HCEC 1CT (cell line): ENCODE measurements around the gene HOXB3.

ENCODE experiments used
- DNase-seq: peaks from one replicate; pipeline ENCODE4 v3.0.0-alpha.2; 2017

Gene HOXB3

GRCh38 chr17:48596735-48597527 lies 6.9 kb upstream of the HOXB3 start:
- peak; percentile 41 for DNase-seq

GRCh38 chr17:48596000-48596734 lies 6.1 kb upstream of the HOXB3 start:
- no peak for DNase-seq

GRCh38 chr17:48595278-48595999 lies 5.4 kb upstream of the HOXB3 start:
- DNase-seq: no peak

- DNase-seq: no peak
Measured at GRCh38 chr17:48594538-48595277, 4.7 kb upstream of the HOXB3 start.

- DNase-seq: peak; percentile 88
Measured at GRCh38 chr17:48593840-48594537, 3.9 kb upstream of the HOXB3 start.

GRCh38 chr17:48593126-48593829 lies 3.2 kb upstream of the HOXB3 start, which contains the start of gene HOXB5:
Gene HOXB5, minus strand, starts transcription at chr17:48593779. Its CDS starts 97 bp downstream, at chr17:48593682.
- peak; percentile 58 for DNase-seq

DNA sequence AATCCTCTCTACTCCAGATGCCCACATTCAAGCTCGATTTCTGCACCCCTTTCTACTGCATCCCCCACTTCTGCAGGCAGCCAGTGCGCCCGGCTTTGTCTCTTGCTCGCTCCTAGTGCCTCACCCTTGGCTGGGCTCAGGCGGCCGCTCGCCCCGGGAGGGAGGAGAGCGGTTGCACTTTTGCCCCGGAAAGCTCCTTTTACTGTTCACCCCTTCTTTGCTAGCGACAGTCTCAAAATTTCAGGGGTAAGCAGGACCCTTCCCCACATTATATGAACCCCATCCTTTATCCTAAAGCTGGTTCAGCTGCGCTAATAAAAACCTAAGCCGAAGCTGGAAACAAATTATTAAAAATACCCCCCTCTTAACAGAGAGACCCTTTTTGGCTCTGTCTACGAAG lies 2.5 kb upstream of the HOXB3 start:
- peak; percentile 52 for DNase-seq

GRCh38 chr17:48592057-48592514 lies 2.0 kb upstream of the HOXB3 start:
- DNase-seq: peak; percentile 48

DNA sequence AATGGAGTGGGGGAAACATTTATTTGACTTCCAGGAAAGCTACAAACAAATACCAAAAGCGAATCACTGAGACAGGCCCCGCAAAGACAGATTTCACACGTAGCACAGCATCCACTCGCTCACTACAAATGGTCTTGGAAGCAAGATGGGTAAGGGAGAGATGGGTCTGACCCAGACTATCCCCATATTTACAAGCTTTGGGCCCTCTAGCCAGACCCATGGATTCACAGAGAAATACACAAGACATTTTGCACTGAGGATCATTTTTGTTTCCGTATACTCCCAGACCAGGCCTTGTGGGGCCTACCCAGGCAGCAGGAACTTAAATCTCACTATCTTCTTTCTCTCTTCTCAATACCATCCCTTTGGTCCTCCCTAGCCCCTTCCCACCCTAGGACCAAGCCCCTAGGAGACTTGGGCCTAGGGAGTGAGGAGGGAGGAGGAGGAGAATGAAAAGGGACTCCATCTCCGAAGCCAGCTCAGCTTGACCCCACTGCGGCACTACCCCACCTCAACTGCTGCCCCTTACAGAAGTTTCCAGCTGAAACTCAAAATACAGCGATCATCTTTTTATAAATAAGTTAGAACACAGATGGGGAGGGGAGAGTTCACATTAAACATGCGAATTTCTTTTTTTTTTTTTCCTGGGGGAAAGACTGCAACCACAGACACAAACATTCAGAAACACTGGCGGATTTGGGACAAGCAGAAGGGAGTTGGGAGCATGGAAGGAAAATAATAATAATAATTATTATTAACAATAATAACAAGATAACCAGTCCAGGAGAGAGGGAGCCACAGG lies 1.4 kb upstream of the HOXB3 start:
- DNase-seq: no peak

DNA sequence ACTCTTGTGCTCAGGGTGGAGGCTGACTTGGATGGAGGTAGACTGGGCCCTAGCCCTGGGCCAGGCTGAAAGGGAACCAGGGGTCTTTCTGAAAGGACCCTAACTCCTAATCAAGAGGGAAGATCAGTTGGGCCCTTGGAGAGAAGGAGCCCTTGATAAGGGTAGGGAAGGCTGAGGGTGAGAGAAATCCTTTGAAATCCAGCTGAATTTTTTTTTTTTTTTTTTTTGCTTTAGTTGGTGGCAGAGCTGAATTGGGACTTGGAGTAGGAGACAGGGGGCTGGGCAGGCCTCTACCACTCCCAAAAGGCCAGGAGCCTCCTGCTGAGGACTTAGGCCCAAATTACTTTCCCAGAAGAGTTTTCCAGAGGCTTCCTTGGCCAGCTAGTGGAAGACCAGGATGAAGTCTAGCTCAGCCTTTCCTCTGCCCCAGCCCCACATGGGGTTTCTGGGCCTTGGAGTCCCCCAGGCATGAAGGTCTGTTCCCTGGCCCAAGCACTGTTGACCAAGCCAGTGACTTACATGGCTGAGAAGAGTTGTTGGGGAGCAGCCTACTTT lies 643 bp upstream of the HOXB3 start:
- no peak for DNase-seq

DNA sequence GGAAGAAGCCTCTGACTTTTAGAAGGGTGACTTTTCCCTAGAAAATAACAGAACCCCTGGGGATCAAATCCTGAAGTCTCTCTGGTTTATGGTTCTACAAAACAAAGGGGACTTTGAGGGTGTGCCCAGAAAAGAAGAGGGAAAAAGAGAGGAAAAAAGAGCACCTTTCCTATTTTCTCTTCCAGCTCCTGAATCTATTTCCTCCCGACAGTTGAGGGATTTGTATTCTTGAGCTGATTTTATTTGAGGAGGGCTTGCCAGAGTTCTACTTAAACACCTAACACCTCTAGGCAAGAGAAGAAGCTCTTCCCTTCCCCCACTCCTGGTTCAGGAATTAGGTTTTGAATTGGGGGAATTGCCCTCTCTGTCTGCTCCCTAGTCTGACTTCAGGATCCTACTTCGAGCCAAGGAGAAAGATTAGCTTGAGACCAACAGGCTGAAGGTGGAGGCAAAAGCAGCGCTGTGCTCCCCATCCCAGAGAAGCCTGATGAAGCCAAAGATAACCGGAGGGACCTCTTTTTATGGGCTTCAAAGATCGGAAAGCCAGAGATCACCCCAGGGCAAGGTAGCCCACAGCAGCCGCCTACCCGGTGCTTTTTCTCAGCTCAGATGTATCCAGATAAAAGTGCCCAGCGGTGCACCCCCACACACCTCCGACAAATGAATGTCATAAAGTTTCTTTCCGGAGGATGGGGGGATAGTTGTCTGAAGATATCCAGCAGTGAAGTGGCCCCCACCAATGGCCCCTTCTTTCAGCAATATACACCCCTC lies 796 bp downstream of the HOXB3 start:
- DNase-seq: no peak

DNA sequence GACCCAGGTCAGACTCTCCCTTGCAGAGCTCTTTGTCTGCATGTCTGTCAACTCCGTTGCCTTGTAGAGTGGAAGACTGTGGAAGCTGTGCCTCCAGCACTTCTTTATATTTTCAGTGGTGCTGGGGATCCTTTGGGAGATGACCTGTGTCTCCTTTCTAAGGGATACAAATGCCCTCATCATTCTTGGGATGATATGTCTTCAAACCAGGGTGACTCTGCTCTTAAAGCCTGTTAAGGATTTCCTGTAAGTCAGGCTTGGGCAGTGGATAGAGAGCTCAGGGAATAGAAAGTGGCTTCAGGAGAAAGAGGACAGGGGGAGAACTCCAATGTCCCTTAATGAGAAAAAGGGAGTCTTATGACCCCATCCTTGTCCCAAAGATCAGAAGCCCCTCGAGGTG lies 1.5 kb downstream of the HOXB3 start:
- peak; percentile 43 for DNase-seq

GRCh38 chr17:48588074-48588415 lies 2.0 kb downstream of the HOXB3 start:
- DNase-seq: no peak

GRCh38 chr17:48587276-48588073 lies 2.6 kb downstream of the HOXB3 start:
- DNase-seq: peak; percentile 58

DNA sequence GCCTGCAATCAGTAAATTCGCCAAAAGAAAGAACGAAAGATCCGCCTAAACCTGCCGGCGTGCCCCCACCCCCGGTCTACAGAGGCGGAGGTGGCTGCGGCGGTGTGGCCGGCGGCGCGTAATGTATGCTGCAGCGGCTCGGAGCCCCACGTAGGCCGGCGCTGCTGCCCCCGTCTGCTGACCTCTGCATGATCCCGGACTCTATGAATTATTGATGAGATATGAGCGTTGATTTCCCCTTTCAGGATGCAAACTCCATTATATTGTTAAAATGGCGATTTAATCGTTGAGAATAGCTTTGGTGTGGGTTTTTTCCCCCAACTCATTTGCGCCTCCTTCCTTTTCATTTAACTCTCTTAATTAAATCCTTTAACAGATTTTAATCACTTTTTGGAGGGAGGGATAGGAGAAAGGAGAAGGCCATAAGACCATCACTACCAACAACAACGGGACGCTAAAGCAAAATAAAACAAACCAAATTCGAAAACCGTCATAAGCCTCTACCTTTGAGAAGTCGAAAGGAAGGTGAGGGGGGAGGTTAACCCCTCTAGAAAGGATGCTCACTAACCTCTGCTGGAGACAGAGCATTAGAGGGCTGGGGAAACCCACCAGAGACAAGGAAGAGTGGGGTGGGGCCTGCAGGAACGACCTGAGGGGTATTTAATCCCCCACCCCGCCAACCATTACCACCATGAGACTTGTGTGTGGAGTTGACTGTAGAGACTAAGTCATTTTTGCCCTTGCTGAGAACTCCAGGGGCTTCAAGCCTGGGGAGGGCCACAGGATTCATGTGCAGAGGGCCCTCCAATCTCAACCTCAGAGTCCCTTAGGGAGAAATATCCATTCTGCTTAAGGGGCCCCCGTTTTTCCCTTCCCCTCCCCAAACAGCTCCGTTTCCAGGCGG lies 3.4 kb downstream of the HOXB3 start:
- DNase-seq: no peak

DNA sequence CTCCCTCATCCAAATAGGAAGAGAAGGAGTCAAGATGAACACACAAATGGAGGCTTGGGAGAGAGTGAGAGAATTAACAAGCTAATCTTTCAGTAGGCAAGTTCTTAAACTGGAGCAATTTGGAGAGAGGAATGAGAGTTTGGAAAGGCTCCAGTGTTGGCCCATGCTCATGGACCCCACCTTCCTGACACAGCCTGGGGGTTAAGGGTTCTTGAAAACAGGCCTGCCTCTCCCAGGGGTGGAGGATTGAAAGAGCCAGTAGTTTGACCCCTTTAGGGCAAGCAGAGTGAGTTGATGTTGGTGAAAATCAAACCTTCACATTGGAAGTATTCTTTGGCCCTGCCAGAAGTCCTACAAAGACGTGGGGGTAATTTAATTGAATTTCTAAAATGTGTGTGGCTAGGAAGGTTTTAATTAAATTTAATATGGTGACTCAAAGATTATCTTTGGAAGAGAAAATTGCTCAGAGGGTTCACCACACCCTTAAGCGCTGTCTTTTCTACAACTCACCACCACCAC lies 5.8 kb downstream of the HOXB3 start:
- DNase-seq: no peak

- no peak for DNase-seq
Measured at GRCh38 chr17:48583708-48584222, 6.3 kb downstream of the HOXB3 start.
